ENCODE measurements around the gene SPATA3. TPM values are rescaled to one million over a fixed set of nuclear protein-coding genes. Genes with fewer than 3 reads are reported as not detected.

SPATA3 gene
- total RNA-seq (2014; rRNA removed) = not detected in 2 replicates
- polyA plus RNA-seq (2012) = not detected

DNA sequence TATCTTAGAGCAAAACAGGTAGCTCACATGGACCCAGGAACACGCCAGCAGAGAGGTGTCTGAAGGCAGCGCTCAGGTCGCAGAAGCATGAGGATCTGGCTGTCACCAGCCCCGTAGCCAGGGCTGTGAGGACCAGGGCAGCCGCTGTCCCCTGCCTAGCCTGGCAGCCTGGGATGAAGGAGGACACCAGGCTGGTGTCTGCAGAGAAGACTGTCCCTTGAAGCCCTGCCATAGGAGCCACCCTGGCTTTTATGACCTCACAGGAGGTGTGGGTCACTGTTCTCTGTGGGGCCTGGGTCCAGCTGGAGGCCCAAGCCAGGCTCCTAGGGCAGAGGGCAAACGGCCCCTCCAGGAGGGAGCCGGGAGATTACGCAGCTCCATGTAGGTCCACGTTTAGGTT is at the start of gene SPATA3:
SPATA3 (plus strand) TSS at position 301 of the 400 bp plus-strand sequence. CDS start 113 bp downstream, outside the sequence.
- no peak for DNase-seq (ENCODE audit: low read depth)

DNA sequence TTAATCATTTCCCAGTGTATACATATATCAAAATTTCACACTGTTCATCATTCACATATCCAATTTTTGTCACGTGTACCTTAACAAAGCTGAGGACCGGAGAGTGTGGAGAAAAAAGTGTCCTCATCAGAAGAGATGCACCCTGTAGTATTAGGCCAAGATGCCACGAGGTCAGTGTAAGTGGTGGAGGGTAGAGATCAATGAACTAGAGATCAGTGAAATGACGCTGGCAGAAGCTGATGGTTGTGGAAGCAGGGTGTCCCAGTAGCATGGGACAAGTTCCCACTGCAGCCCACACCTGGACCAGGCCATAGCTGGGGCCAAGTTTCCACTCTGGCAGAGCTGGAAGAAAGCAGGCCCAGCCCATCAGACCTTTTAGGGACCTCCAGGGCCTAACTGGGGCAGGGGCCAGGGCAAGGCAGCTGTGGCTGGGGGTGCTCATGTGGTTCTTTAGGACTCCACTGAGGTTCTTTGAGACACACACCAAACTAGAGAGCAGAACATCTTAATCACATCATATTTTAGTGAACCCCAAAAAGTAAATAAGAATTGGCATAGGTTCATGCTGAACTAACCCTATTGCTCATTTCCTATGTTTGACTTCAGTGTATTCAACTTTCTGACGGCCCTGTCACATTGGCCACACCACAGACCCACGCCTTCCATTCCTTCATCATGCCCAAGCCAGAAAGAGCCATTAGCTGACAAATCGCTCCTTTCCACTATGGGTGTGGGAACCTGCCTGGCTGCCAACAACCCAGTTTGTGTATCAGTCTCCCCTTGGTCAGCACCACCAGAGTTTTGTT is 49.3 kb upstream of the SPATA3 start:
- DNase-seq (ENCODE audit: low read depth) = no peak

DNA sequence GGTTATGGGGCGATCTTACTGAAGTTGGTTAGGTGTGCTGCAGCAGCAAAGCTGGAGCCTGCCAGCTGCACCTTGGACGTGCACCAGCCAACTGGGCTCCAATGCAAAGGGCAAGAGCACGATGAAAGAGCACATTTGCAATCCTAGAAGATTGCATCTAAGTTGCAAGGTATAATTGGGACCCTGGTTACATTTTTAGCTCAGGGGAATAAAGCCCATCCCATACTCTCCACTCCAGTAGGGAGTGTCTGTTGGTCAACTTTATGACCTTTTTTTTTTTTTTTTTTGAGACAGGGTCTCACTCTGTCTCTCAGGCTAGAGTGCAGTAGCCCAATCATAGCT is 48.7 kb upstream of the SPATA3 start:
- no peak for DNase-seq (ENCODE audit: low read depth)

DNA sequence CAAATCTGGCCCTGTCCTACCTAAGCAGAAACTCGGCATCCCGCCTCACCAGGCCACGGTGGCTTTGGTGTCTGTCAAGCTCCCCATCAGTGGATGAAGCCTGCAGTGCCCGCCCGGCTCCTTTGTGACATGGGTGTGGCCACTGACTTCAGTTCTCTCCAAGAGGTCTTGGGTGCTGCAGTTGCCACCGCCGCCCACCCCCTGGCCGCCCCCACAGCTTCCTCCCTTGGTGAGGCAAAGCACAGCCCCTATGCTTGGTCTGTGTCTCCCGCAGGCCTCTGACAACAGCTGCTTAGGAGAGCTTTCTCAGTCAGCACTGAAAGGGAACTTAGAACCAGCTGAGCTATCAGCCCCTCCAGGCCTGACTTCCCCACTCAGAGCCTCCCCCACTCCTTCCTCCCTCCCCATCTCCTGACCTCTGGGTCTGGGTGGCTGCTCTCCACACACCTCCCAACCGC is 48.0 kb upstream of the SPATA3 start:
- no peak for DNase-seq (ENCODE audit: low read depth)

DNA sequence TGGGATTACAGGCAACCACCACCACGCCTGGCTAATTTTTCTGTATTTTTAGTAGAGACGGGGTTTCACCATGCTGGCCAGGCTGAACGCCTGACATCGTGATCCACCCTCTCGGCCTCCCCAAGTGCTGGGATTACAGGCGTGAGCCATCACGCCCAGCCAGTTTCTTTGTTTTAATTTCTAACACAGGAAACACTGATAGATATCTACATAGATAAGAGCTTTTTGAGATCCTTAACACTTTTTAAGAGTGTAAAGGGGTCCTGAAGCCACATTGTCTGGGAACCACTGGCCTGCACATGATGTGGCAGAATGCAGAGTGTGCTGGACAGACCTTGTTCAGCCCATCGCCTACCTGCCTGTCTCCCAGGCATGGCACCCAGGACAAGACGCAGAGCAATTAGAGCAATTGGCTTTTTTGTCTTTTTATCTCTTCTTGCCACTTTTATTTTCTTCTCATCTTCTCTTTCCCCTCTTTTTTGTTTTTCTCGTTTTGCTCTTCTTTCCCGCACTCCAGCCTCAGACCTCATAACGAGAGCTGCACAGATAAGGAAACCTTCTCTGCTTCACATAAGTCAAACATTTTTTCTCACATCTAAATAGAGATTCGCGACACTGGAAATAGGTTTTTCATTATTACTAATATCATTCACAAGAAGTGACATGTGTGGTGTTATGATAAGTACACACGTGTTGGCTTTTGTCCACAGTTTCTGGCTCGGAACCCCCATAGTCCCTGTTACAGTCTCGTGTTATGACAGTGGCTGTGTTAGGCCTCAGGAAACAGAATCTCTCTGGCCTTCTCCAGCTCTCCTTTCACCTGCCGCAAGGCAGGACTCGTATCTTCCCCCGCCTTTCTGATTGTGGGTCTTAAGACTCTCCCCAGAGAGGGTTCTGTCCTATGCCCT is 45.7 kb upstream of the SPATA3 start:
- DNase-seq (ENCODE audit: low read depth) = no peak

DNA sequence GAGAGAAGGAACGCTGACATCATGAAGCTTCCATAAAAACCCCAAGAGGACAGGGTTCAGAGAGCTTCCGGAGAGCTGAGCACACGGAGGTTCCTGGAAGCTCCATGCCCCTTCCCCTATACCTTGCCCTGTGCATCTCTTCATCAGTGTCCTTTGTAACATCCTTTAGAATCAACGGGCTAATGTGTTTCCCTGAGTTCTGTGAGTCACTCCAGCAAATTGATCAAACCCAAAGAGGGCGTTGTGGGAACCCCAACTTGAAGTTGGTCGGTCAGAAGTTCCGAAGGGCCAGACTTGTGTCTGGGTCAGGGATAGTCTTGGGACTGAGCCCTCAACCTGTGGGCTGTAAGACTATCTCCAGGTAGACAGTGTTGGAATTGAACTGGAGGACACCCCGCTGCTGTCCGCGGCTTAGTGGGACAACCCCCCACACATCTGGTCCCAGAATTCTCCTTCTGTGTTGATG is 45.0 kb upstream of the SPATA3 start:
- no peak for DNase-seq (ENCODE audit: low read depth)

DNA sequence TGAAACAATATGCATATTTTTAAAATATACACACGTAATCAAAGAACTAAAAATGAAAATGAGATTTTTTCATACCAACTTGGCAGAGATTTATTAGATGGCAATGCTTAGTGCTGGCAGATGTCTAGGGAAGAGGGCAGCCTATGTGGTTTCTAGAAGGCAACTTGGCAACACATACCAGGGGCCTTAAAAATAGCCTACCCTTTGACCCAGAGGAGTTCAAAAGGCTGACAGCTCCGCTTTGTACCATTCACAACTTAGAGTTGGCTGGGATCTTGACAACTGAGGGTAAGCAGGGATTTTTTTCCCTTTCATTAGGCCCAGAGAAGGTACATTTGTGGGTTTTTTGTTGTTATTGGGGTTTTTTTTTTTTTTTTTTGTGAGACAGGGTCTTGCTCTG is 44.5 kb upstream of the SPATA3 start:
- DNase-seq (ENCODE audit: low read depth) = no peak

DNA sequence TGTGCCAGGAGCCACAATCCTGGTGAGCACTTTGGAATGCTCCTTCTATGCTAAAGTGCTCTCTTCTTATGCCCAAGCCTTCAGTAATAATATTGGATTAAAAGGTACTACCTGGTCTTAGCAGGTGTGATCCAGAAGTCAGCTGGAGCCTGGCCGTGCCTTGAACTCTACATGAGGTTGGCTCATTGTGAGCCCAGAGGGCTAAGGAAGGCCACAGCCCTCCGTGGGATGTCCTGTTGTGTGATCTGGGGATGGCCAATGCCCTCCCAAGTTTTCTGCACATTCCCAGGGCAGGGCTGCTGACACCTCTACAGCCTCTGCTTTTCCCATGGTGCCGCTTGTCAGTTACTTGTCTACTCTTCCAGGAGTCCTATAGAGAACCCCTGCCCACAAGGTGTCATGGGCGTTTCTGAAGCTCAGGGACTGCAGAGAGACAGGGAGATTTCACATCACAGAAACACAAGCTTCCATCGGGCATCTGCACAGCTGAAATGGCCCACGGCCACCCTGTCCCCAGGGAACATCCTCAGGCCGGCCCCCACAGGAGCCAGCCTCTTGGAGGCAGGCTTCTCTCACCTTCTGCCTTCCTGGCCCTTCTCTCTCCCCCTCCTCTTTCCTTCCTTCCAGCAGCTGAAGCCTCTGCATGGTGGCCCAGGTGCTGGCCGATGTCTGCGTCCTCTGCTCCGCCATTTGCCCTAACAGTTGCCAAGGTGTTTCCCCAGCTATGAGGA is 43.5 kb upstream of the SPATA3 start:
- no peak for DNase-seq (ENCODE audit: low read depth)

DNA sequence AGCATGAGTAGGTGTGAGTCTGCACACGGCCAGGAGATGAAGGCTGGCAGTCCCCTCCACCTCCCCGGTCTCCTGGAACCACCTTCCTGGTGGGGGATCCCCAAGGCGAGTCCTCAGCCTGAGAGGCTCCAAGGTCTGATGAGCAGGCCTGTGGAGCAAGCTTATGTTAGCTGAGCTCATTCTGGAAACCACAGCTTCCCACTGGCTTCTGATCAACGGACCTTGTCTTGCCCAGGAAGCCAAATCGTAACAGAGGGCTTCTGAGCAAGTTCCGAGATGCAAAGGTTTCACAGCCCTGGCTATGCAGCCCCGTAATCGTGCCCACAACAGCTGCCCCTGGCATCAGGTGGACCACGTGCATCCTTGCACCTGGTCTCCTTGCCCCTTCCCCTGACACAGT is 42.1 kb upstream of the SPATA3 start:
- no peak for DNase-seq (ENCODE audit: low read depth)

DNA sequence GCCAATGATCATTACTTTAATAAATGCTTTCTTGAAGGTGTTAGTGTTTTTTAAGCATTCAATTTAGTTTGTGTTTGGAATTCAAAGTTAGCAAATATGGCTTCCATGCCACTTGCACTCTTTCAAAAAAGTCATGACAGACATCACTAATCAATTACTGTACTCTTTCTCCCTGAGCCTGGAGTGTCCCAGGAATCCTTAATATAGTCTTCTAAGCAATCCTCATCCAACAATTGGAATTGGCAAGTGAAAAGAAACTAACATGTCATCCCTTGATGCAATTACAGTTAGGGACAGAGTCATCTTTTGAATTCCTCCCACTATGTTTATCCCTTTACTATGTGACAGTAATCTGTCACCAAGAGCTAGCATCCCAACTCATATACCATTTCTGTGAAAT is 41.2 kb upstream of the SPATA3 start:
- no peak for DNase-seq (ENCODE audit: low read depth)

DNA sequence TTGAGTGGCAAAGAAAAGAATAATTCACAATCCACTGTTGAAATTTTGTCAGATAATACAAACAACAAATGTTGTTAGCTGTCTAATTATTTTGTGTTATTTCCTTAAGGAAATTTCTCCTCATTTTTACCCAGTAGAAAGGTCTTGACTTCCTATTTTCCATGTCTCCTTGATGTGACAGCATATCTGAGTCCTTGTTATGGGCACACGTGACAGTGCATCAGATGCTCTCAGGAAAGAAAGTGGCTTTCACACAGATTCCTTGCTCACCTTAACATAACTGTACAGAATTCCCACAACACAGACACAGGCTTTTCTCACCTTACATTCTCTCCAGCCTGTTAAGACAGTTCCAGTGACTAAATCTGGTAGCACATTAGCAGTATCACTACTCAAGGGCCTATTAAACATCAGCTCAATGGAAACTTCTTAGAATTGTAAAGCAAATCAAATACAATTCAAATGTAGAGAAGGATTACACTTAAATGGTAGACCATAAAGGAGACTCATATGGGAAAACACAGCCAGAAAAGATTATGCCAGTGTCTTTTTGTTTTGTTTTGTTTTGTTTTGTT is 40.7 kb upstream of the SPATA3 start:
- DNase-seq (ENCODE audit: low read depth) = no peak

DNA sequence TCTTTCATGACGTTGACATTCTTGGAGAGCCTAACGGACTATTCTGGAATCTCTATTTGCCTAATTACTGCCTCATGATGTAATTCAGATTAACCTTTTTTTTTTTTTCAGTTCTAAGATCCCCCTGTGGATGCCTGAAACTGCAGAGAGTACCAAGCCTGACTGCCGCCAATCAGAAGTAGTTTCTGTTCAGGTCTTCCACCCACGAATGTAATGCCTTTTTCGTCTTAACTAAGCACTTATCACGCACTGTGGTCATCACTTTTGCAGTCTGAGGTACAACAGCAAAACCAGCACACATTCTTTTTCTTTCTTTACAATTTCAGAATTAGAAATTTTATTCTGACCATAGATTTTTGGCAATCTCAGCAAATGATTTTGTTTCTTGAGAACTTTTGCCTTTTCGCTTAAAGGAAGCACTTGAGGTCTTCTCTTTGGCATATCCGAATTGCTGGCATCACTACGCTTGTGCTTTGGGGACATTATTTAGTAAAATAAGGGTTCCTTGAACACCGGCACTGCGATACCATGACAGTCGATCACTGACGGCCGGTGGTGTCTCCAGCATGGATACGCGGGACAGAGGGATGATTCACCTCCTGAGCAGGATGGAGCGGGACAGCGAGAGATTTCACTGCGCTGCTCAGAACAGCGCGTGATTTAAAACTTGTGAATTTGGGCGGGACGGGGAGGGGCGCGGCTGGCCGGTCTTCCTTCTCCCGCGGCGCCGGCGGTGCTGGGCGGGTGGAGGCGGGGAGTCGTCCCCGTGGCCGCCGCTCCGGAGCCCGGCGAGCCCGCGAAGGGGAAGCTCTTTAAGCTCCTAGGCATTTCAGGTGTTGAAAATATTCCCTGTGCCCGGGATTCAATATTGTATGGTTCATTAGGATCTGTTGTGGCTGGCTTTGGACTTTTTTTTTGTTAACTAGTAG is 38.8 kb upstream of the SPATA3 start:
- peak; percentile 54 for DNase-seq (ENCODE audit: low read depth)

DNA sequence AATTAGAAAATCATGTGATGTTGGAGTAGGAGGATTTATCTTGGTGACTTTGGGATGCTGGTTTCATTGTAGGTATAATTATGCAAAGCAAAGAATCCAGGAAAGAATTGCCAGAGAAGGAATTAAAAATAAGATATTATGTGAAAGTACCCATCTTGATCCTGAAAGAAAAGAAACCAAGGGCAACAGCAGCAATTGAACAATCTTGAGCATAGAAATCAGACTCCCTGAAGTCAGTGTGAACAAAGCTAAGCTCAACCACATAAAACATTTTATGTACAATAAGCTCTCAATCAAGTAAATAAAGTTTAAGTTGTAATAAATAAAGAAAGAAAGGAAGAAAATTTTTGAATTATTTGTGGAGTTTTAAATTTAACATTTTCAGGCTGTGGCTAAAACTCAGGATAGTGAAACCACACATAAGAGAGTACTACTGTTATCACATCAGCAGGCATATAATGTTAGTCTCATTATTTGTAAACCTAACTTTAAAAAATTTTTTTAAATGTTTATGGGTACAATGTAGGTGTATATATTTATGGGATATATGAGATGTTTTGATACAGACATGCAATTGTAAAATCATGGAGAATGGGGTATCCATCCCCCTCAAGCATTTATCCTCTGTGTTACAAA is 38.0 kb upstream of the SPATA3 start:
- no peak for DNase-seq (ENCODE audit: low read depth)

DNA sequence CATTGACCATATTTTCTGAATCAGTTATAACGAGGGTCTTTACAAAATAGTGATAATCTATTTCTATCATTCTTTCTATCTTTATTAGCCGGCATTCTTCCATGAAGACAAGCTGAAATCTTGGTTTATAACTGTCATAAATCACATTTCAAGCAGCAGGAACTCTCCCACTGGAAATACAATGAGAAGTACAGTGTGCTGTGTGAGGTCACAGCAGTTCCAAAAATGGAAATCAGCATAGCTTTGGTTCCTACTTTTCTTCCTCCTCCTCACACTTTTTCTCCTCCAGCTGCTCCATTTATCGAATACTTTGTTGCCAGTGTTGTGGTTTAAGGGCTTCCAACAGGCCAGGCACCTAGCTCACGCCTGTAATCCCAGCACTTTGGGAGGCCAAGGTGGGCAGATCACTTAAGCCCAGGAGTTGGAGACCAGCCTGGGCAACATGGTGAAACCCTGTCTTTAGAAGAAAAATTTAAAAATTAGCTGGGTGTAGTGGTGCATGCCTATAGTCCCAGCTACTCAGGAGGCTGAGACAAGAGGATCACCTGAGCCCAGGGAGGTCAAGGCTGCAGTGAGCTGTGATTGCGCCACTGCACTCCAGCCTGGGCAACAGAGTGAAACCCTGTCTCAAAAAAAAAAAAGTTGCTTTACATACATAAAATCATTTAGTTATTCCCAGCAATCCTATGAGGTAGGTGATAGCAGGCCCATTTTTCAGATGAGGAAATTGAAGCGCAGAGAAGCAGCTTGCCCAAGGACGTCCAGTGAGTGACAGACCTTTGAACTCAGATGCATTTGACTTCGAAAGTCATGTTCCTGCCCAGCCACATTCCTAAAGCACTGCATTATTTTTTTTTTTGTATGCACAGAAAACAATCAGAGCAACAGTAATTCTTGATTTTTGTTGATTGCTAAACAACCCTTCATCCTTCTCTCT is 36.8 kb upstream of the SPATA3 start:
- DNase-seq (ENCODE audit: low read depth) = no peak

DNA sequence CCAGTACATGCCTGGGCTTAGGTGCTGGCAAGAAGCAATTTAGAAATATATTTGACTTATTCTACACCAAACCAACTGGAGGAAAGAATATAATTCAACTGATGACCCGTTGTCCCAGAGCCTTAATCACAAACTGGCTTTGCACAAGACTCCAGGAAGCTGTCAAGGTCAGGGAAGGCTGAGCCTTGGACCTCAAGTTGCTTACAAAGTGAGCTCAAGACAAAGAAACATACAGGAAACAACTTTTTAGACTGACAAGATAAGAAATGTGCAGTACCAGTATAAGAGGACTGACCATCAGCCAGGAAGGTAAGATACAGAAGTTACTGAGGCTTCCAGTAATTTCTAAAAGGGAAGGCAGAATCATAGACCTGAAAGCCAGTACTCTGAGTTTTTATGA is 35.9 kb upstream of the SPATA3 start:
- DNase-seq (ENCODE audit: low read depth) = no peak

DNA sequence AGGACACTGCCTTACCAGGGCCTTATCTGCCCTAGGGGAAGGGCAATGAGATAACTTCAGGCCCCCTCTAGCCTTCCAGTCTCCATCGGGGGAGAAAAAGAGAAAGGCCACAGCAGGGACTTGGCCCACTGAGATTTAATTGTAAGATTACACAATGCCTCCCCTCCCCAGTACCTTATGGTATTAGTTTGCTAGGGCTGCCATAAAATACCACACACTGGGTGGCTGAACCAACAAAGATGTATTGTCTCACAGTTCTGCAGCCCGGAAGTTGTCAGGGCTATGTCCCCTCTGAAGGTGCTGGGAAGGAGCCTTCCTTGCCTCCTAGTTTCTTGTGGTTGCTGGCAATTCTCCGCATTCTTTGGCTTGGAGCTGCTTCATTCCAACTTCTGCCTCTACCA is 34.8 kb upstream of the SPATA3 start:
- no peak for DNase-seq (ENCODE audit: low read depth)

DNA sequence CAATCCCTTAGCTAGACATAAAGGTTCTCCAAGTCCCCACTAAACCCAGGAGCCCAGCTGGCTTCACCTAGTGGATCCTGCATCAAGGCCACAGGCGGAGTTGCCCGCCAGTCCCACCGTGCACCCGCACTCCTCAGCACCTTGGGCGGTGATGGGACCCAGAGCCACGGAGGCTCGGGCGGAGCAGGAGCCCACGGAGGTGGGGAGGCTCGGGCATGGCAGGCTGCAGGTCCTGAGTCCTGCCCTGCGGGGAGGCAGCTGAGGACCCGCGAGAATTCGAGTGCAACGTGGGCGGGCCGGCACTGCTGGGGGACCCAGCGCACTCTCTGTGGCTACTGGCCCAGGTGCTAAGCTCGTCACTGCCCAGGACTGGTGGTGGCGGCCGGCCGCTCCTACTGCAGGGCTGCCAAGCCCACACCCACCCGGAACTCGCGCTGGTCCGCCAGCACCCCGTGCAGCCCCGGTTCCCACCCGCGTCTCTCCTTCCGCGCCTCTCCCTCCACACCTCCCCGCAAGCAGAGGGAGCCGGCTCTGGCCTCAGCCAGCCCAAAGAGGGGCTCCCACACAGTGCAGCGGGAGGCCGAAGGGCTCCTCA is 31.7 kb upstream of the SPATA3 start:
- DNase-seq (ENCODE audit: low read depth) = no peak

DNA sequence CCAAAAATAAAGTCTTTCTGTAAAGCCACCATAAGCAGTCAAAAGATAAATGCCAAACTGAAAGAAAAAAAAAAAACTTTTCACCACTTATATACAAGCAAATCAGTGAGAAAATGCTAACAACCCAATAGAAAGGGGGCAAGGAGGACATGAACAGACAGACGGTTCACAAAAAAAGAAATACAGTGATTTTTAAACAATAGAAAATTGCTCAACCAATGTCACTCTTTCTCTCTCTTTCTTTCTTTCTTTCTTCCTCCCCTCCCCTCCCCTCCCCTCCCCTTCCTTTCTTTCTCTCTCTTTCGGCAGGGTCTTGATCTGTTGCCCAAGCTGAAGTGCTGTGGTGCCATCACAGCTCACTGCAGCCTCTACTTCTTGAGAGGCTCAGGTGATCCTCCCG is 28.8 kb upstream of the SPATA3 start:
- DNase-seq (ENCODE audit: low read depth) = no peak

All from LHCN-M2 (cell line).